ENCODE data around the gene RNPEP.
"Not testable (repeated sequence)": the region's sequence is repeated elsewhere in the genome, so short reads cannot be mapped to it uniquely, and the experiment has no call there.

Gene RNPEP

DNA sequence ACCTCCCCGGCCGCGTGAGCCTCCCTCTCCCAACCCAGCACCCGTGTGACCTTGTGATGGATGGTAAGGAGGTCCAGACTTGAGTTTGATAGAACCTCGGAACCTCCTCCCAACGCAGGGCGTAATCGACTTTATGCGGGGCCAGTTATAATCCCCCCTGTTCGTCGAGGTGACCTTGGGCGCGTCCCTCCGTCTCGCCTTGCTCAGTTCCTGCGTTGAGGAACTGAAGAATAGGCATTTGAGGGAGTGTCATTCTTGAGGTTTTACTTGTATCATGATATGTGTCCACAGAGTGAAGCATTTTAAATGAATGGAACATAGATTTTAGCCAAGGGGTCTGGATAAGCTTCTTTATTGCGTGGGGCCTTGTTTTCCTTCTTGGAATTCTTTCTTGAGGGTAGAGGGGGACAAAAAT is 26.7 kb upstream of the RNPEP start:
- no peak for DNase-seq (ENCODE audit: insufficient read length, low spot score)
- no peak for FAIRE-seq

DNA sequence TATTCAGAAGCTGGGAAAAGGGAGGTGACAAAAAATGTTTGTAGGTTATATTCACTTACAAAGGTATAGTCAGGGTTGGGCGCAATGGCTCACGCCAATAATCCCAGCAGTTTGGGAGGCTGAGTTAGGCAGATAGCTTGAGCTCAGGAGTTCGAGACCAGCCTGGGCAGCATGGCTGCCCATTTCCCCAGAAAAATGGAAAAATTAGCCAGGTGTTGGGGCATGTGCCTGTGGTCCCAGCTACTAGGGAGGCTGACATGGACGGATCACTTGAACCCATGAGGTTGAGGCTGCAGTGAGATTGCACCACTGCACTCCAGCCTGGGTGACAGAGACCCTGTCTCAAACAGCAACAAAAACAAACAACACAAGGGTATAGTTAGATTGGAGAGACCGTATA is 24.1 kb upstream of the RNPEP start:
- DNase-seq (ENCODE audit: insufficient read length, low spot score) (no peak), FAIRE-seq (no peak)

DNA sequence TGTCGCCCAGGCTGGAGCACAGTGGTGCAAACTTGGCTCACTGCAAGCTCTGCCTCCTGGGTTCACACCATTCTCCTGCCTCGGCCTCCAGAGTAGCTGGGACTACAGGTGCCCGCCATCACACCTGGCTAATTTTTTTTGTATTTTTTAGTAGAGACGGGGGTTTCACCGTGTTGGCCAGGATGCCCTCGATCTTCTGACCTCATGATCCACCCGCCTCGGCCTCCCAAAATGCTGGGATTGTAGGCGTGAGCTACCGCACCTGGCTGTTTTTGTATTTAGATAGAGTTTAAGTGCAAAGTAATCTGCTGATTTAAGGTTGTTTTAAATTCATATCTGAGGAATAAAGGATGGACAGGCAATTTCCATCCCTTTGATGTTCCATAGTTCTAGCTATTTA is 20.1 kb upstream of the RNPEP start:
- DNase-seq (ENCODE audit: insufficient read length, low spot score); FAIRE-seq: not testable (repeated sequence)

DNA sequence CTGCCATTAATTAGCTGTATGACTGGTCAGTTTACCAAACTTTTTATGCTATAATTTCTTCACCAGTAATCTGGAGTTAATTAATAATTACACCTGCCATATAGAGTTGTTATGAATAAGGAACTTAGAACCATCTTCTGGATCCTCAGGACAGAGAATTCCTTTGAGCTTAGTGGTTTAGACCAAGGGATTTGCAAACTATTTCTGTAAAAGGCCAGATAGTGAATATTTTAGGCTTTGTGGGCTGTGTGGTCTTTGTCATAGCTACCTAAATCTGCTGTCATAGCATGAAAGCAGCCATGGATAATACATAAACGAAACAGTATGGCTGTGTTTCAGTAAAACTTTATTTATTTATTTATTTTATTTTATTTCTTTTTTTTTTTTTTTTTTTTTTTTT is 18.2 kb upstream of the RNPEP start:
- no peak for FAIRE-seq
- DNase-seq (ENCODE audit: insufficient read length, low spot score) = no peak

DNA sequence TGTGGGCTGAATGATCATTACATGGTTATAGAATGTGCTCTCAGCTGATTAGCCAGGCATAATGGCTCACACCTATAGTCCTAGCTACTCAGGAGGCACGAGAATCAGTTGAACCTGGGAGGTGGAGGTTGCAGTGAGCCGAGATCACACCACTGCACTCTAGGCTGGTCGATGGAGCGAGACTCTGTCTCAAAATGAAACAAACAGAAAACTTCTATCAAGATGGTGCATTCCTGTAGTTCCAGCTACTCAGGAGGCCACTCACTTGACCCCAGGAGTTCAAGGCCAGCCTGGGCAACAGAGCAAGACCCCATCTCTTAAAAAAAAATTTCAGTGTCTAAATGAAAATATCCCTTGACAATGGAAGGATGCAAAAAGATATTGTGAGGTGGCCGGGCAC is 16.3 kb upstream of the RNPEP start:
- no peak for FAIRE-seq

DNA sequence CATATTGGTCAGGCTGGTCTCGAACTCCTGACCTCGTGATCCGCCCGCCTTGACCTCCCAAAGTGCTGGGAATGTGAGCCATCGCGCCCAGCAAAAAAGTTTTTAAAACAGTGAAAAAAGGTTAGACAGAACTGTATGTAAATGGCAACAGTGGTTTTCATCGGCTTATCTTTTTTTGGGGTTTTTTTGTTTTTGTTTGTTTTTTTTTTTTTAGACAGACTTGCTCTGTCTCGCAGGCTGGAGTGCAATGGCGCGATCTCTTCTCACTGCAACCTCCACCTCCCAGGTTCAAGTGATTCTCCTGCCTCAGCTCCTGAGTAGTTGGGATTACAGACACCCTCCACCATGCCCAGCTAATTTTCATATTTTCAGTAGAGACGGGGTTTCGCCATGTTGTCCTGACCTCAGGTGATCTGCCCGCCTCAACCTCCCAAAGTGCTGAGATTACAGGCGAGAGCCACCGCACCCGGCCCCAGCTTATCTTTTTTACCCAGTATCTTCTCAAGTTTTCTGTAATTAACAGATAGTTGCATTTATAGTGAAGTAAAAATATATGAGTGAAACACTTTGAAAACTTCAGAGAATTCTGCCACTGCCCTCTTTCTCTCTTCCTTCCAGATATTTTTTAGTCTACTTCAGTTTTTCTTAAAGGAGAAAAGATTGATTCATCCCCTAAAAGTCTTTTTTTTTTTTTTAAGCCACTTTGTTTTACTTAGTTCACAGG is 14.1 kb upstream of the RNPEP start:
- DNase-seq (ENCODE audit: insufficient read length, low spot score) (no peak), FAIRE-seq (no peak)

More for the DNA sequence above, 16.3 kb upstream of the RNPEP start:
- DNase-seq (ENCODE audit: insufficient read length, low spot score) = no peak

DNA sequence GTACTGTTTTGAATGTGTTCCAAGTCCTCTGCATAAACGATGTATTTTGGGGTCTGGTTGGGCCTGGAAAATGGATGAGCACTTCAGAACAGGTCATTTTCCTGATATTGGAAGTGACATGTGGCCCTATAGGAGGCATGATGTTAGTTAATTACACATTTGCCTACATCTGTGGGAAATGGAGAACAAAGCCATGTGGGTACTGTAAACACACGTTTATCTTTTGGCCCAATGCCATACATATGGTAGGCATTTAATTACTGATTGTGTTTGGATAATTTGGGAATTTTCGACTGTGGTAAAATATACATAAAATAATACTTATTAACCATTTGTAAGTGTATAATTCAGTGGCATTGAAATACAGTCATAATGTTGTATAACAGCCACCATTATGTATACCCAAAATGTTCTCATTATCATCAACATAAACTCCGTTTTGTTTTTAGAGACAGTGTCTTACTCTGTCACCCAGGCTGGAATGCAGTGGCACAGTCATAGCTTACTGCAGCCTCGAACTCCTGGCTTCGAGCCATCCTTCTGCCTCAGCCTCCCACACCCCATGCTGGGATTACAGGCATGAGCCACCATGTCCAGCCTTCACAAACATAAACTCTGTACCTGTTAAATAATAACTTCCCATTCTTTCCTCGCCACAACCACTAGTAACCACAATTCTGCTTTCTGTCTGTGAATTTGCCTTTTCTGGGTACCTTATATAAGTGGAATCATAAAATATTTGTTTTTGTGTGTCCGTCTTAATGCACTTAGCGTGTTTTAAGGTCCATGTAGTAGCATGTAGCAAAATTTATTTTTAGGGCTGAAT is 11.9 kb upstream of the RNPEP start:
- FAIRE-seq (no peak), DNase-seq (ENCODE audit: insufficient read length, low spot score) (no peak)

DNA sequence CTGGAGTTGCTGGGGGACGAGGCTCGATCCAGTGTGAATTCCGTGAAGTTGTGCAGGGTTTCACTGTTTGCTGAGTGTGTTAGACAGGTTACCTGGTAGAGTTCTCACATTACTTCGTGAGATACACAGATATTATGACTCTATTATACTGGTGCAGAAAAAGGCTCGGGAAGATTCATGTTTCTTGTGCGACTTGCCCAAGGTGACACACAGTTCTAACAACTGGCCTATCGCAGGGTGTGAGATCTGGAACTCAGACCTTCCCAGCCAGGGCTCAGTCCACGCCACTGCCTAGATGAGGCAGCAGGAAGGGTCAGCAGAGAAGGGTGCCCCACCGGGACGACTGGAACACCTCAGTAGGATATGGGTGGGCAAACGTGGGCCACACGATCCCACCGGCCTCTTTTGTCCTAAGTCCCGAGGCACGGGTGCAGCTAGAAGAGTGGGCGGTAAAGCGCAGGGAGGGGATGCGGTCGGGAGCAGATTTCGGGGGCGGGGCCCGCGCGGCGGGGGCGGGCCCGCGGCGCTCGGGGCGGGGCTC is 296 bp upstream of the RNPEP start:
- peak; percentile 83 for DNase-seq (ENCODE audit: insufficient read length, low spot score)
- peak; percentile 46 for FAIRE-seq

DNA sequence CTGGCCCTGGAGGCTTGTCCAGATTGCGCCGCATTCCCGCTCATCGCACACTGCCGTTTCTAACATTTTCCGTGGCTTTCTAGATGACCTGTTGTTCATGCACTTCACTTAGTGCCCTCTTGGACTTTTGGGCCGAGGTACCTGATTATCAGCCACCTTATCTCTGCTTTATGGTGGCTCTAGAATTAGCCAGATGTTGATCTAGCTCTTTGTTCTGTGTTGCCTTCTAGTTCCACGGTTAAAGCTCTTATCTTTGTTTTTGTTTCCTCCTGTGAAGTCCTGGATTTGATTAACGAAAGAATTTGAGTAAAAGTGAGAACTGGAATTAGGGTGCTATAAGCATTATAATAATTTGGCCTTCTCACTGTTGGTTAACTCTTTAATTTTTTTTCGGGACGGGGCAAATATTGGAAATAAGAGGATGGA is 945 bp downstream of the RNPEP start:
- no peak for FAIRE-seq
- DNase-seq (ENCODE audit: insufficient read length, low spot score) = no peak

DNA sequence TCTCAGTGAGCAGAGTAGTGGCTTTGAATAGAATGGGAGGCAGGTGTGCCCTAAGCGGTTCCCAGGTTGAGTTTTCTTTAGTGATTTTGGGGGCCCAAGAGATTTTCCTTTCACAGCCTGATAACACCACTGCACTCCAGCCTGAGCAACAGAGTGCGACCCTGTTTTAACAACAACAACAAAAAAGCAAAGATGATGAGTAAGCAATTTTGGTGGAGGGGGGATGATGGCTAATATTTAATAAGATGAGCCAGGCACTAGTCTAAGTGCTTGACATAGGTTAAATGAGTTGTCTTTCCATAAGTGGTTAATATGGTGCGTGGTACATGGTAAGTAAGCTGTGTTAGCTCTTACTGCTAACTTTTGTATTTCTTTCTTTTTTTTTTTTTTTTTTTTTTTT is 2.0 kb downstream of the RNPEP start:
- DNase-seq (ENCODE audit: insufficient read length, low spot score) (no peak), FAIRE-seq (no peak)

DNA sequence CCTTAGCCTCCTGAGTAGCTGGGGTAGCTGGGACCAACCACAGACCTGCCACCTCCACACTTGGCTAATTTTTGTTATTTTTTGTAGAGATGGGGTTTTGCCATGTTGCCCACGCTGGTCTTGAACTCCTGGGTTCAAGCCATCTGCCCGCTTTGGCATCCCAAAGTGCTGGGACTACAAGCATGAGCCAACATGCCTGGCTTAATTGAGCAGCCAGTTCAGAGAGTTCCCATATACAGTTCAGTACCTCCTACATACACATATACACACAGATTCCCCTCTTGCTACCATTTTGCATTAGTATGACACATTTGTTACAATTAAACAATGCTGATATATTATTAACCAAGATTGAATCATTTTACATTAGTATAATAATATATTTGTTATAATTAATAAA is 2.9 kb downstream of the RNPEP start:
- DNase-seq (ENCODE audit: insufficient read length, low spot score) (no peak), FAIRE-seq (no peak)

DNA sequence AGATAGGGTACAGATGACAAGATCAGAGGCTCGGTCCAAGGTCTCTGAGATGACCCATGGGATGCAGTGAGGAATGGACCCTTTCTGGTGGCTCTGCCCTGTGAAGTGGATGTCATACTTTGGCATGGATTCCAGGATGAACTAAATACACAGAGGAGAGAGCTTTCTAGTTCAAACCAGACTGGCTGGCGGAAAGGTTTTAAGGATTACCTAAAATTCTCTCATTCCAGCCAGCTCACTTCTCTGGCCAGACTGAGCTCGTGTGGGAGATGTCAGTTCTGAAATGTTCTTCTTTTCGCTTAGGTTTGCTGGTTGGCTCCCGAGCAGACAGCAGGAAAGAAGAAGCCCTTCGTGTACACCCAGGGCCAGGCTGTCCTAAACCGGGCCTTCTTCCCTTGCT is 6.2 kb downstream of the RNPEP start:
- FAIRE-seq = no peak
- DNase-seq (ENCODE audit: insufficient read length, low spot score) = no peak

DNA sequence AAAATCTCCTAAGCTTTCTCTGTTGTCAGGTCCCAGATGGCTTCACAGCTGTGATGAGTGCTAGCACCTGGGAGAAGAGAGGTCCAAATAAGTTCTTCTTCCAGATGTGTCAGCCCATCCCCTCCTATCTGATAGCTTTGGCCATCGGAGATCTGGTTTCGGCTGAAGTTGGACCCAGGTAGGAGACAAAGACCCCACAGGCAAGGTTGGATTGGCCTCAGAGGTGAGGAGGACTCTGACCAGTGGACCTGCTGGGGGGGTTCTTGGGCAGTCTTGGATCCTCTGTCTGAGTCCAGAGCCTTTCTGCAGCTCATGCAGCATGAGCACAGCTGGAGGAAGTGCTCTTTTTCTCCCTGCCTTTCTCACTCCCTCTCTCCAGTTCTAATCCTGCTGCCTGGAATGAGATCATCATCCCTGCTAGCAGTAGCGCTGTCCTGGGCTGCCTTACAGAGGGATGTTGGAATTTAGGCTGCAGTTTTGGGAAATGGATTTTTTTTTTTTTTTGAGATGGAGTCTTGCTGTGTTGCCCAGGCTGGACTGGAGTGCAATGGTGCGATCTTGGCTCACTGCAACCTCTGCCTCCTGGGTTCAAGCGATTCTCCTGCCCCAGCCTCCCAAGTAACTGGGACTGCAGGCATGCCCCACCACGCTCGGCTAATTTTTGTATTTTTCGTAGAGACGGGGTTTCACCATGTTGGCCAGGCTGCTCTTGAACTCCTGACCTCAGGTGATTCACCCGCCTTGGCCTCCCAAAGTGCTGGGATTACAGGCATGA is 7.1 kb downstream of the RNPEP start:
- FAIRE-seq = no peak

DNA sequence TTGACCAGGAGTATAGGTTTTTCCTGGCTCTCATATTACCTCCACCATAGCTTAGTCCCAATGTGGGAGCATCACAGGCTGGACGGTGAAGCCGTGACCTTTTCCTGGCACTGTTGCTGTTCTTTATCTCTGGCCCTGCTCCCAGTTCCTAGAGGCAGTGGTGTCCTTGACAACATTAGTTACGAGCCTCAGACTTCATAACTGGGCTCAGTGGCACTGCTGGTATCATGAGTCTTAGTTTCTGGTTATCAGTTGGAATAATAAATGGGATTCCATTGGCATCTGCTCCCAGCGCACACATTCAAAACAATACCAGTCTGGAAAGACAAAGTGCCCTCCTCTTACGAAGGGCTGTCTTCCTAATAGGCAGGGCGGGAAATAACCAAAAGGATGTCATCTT is 8.0 kb downstream of the RNPEP start:
- FAIRE-seq (no peak), DNase-seq (ENCODE audit: insufficient read length, low spot score) (no peak)

More for the DNA sequence above, 7.1 kb downstream of the RNPEP start:
- no peak for DNase-seq (ENCODE audit: insufficient read length, low spot score)

DNA sequence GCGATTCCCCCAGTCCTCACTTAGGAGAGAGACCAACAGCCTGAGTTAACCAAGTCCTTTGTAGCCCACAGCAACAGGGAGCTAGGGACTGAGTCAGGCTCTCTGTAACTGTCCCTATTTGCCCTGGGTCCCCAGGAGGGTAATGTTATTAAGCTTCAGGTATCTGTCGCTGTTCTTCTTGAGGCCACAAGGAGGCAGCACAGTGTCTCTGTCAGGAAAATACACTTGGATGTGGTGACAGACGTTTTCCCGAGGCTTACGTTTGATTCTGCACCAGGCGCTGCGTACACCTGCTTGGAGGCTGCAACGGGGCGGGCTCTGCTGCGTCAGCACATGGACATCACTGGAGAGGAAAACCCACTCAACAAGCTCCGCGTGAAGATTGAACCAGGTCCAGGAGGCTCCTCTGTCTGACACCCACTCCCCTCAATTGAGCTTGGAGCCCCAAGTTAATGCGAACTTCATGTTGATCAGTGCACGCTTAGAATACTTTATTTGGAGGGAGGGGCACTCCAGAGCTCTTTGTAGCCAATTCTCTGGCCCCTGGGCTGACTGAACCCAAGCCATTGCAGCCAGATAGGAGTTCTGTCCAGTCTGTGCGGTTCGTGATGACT is 17.3 kb downstream of the RNPEP start:
- FAIRE-seq (peak; percentile 16), DNase-seq (ENCODE audit: insufficient read length, low spot score) (peak; percentile 70)

DNA sequence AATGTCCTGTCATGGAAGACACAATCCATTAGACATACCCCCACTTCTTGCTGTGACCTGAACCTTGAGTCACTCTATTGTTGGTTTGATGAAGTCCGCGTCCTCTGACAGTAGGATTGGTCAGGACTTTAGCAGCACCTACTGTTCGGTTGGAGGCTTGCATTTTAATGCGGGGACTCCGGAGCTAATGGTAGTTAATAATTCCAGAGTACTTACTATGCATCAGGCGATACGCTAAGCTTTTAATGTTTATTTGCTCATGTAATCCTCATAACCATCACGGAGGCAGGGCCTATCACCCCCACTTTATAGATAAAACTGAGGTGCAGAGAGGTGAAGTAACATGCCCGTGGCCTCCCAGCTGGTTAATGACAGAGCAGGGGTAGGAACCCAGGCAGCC is 20.1 kb downstream of the RNPEP start:
- FAIRE-seq = no peak
- no peak for DNase-seq (ENCODE audit: insufficient read length, low spot score)

DNA sequence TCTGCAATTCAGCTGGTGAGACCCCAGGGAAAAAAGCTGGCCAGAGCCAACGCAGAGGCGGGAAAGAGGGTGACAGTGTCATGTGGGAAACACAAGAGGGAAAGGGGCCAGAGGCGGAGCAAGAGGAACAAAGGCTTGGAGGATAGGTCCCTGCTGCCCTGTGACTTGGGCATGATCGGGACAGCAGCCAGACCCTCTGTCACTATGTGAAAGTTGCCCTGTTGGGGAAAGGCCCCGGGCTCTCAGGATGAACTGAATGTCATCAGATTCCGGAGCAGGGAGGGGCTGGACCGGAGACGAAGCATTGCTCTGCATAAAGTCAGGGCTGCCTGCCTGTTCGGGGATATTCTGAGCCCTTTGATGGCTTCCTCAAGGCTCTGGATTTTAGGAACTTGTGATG is 22.3 kb downstream of the RNPEP start:
- no peak for DNase-seq (ENCODE audit: insufficient read length, low spot score)
- FAIRE-seq = no peak

DNA sequence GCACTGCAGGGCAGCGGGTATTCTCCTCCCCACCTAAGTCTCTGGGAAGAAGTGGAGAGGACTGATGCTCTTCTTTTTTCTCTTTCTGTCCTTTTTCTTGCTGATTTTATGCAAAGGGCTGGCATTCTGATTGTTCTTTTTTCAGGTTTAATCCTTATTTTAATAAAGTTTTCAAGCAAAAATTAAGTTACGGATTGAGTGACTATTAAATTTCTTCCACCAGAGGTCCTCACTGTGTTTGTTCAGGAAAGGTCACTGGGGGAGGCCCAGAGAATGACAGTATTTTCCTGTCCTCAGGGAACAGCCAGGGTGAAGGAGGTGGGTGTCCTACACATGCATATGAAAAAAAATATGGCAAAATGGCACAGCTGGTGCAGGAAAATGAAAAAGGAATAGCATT is 23.5 kb downstream of the RNPEP start:
- FAIRE-seq (no peak), DNase-seq (ENCODE audit: insufficient read length, low spot score) (no peak)

DNA sequence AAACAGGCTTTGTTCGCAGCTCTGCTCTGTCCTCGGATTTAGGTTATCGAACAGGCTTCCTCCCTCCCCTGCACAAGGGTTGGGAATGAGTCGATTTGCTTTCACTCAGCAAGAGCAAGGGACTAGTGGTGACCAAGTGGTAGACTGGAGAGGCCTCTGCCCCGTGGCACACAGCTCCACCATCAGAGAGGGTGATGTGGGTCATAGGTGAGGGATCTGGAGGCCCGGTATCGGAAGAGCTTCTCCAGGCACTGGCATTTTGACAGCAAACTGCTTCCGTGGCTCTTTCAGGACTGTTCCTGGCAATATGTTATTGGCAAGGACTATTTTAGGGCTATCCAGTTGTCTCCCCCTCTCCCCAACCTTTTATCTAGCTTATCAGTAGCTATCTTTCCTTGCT is 24.9 kb downstream of the RNPEP start:
- DNase-seq (ENCODE audit: insufficient read length, low spot score) (no peak), FAIRE-seq (no peak)

DNA sequence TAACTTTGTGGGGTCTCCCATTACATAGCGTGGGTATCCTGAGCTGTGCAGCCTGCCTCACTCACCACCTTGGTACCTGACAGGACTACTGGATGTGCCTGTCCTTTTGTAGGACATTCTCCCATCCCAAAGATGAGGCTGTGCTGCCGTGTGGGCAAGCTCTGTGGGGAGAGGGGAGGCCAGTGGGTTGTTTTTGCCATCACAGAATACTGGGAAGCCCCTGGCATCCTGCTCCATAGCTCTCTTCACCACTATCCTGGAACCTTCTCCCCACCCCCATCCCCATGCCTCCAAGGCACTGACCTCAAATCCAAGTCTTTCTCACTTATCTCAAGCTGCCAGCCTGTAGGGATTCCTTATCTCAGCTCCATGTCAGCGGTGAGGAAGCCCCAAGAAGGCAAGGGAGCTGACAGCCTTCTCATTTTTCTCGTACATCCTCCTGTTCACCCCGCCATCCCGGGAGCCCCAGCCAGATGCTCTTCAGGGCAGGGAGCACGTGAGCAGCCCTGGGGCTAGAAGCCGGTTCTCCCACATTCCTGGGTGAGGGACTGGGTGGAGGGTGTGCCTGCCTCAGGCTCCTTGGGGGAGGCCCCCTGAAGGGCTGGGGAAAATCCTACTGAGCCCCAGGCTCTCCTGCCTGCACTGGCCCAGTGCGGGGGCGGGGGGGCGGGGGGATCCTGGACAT is 25.5 kb downstream of the RNPEP start:
- FAIRE-seq = no peak
- peak; percentile 78 for DNase-seq (ENCODE audit: insufficient read length, low spot score)

Measured in HTR-8/SVneo (cell line).